RWPE1 (cell line): ENCODE data around the gene CHADL.

Source experiments
- CTCF ChIA-PET: fragments of 350-600 bp; sonication (Branson Sonifier 250); formaldehyde crosslinking; extraction: SDS; loops from one replicate; lab custom pipeline; 2021; lab: Yijun Ruan, JAX
- POLR2A ChIA-PET: fragments of 400-600 bp; formaldehyde crosslinking; extraction: SDS; loops from one replicate; lab custom pipeline; 2020; ENCODE audit warnings: antibody characterized with exemption; ENCODE audit not compliant: low non-redundant PET; lab: Yijun Ruan, JAX
- DNase-seq: peaks from one replicate; pipeline ENCODE4 v3.0.0; 2012; ENCODE audit warnings: low spot score
- H3K27ac ChIP-seq: fragments of 450-650 bp; 2 replicates; pipeline ENCODE4 v1.5.1; 2017
- CTCF ChIP-seq: fragments of 450-650 bp; conservative IDR thresholded peaks from 2 replicates; pipeline ENCODE4 v1.5.1; 2017; ENCODE audit warnings: low read depth, mild to moderate bottlenecking

The CHADL gene

DNA sequence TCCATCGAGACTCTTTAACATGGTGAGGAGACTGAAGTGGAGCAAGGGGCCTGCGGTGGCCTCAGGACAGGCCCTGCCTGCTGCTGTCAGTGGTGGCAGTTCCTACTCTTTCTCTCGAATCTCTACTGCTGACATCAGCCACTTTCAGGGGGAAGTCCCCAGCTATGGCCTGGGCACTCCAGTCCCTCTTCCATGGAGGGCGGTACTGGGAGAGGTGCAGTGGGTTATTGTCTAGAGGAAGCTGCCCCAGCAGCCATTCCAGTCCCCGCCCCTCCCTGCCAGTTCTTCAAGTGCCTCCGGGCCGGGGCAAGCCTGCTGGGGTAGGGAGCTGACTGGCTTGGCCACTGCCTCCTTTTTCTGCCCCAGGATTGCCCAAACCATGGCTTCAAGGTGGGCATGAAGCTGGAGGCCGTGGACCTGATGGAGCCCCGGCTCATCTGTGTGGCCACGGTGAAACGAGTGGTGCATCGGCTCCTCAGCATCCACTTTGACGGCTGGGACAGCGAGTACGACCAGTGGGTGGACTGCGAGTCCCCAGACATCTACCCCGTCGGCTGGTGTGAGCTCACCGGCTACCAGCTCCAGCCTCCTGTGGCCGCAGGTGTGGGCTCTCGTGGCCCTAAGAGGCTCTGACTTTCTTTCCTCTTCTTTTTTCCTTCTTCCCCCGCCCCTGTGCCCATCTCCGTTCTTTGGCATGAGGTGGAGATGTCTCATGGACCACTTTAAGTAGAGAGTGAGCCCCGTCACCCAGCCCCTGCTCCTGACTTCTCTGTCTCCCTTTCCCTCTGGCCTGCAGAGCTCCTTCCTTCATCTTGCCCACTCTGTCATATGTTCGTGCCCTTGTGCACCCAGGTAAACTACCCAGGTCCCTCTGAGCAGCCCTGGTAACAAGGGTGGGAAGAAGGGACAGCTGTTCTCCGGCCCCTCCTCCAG, 13.7 kb downstream of the CHADL start:
- CTCF ChIA-PET = interaction anchor here (0.5 kb wide), 1 partner anchor 306 kb away, joined by 5 read pairs; no protein-coding TSS in a partner anchor
- TF ChIP-seq CTCF = no peak
- H3K27ac ChIP-seq = peak overlapping the region; percentile 99
- no peak for DNase-seq
- POLR2A ChIA-PET = interaction anchor here (0.9 kb wide), 1 partner anchor 11 kb away, joined by 3 read pairs; no protein-coding TSS in a partner anchor

GRCh38 chr22:41223535-41223934, 17.2 kb downstream of the CHADL start:
- CTCF ChIA-PET = interaction anchor here (0.7 to 1.7 kb wide), 2 partner anchors 14 to 1792 kb away, joined by 3 to 5 read pairs; no protein-coding TSS in a partner anchor
- TF ChIP-seq CTCF = no peak
- H3K27ac ChIP-seq = peak overlapping the region; percentile 99
- POLR2A ChIA-PET = no interaction called here
- no peak for DNase-seq

DNA sequence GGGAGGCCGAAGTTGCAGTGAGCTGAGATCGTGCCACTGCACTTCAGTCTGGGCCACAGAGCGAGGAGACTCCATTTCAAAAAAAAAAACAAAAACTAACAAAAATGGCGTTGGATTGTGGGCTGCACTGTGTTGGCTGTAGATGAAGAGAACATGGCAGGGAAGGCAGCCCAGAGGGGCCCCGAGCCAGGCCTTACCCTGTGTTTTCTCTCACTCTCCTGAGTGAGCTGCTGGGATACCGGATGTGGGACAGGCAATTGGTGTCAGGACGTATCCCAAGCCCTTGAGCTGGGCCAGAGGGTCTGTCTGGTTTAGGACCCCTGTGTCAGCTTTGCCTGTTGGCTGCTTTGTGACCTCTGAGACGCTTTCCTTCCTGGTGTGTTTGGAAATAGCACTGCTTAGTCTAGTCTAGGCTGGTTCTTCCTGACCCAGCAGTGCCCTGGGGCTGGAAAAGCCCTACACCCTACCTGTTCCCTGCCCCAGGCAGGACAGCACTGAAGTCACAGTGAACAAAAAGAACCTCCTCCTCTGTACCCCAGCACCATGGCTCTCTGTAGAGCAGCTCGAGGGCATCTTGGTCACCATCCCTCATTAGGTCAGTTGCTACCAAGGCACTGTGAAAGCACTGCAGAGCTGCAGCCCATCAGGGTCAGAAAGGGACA, 17.8 kb downstream of the CHADL start:
- TF ChIP-seq CTCF = no peak
- H3K27ac ChIP-seq = peak overlapping the region; percentile 99
- ChIA-PET POLR2A (interaction anchor here (0.6 kb wide), 1 partner anchor 14 kb away, joined by 4 read pairs; no protein-coding TSS in a partner anchor), CTCF (interaction anchor here (0.6 kb wide), 1 partner anchor 298 kb away, joined by 3 read pairs; no protein-coding TSS in a partner anchor)
- DNase-seq = no peak

DNA sequence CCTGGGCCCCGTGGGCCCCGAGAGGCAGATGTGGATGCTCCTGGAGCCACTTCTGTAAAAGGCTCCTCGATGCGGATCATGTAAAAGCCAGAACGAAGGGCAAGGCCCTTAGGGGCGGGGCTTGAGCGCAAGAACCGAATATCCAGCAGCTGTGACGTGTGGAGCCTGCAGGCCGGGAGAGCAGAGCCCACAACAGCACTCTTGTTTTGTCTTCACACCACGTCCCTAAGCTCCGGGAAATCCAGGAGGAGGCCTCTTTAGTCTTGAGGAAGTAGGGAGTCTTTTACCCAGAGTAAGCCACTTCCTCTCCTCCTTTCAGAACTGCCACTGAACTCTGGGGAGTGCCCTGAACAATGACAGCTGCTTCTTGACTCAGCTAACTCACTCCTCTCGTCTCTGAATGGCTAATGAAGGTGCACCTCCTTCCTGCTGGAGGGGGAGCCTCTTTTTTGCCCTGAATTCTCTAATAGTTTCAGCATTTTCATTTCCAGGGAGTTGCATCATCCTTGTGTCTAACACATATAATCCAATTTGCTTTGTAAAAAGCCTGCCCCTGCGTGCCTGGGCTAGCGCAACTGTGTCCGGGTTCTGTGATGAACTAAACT, 23.1 kb downstream of the CHADL start:
- H3K27ac ChIP-seq = peak overlapping the region; percentile 99
- DNase-seq = peak; percentile 71
- POLR2A ChIA-PET = no interaction called here
- CTCF ChIA-PET = no interaction called here
- no peak for TF ChIP-seq CTCF

GRCh38 chr22:41216984-41217383, 23.7 kb downstream of the CHADL start:
- H3K27ac ChIP-seq = peak overlapping the region; percentile 99
- DNase-seq = no peak
- CTCF ChIA-PET = no interaction called here
- POLR2A ChIA-PET = no interaction called here
- no peak for TF ChIP-seq CTCF

- no peak for TF ChIP-seq CTCF
- DNase-seq = no peak
- peak overlapping the region; percentile 99 for H3K27ac ChIP-seq
- ChIA-PET CTCF (no interaction called here), POLR2A (no interaction called here)
Observed at GRCh38 chr22:41215926-41216325, 24.8 kb downstream of the CHADL start.
